ENCODE measurements around the gene USP12.

The USP12 gene

DNA sequence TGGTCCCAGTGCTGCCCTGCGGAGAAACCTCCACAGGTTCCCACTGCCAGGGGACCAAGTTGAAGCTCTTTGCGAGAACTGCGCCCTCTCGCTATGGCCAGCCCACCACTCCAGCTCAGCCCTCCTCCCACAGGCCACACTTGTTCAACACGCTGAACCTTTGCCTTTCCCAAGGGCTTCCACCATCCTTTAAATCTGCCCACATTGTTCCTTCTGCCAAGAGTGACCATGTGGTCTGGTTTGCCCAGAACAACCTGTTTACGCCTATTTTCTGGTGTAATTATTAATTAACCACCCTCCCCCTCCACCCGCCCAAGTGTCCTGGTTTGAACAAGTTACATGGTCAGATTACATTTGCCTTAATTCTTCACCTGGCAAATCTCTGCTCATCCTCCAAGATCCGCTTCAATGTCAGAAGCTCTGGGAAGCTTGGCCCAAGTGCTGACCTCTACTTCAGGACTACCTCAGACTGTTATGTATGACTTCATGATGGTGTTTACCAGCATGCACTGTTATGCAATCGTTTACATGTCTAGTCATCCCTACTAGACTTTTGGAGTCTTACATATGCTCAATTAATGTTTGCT lies 12.0 kb upstream of the USP12 start:
- no peak for DNase-seq (ENCODE audit: low read depth)

- DNase-seq (ENCODE audit: low read depth) = no peak
These were observed 11.4 kb upstream of the USP12 start for GRCh38 chr13:27182844-27183497.

DNA sequence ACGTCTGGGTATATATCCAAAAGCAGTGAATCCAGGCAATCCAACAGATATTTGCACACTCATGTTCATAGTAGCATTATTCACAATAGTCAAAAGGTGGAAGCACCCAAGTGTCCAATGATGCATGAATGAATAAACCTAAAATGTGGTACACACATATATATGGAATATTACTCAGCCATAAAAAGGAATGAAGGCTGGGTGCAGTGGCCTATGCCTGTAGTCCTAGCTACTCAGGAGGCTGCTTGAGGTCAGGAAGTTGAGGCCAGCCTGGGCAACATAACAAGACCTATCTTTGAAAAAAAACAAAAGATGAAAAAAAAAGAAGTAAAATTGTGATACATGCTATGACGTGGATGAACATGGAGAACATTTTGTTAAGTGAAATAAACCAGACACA lies 10.4 kb upstream of the USP12 start:
- no peak for DNase-seq (ENCODE audit: low read depth)

DNA sequence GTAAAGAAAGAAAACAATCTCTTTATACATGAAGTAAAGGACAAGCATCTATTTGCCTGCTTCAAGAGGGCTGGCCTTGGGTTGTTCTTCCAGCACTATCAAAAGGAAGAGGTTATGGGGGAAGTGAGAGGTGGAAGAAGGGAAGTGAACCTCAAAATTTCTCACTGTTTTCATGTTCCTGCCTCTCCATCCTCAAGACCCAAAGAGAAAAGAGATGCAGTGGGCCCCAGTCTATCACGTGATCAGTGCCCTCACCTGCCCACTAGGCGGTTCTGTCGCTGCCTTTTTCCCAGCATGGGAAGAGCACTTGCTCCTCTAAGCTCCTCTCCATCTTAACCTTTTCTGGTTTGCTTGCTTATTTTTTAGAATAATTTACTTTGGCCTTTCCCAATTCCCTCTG lies 6.2 kb upstream of the USP12 start:
- no peak for DNase-seq (ENCODE audit: low read depth)

- no peak for DNase-seq (ENCODE audit: low read depth)
These were observed 5.1 kb upstream of the USP12 start for GRCh38 chr13:27176470-27177410.

DNA sequence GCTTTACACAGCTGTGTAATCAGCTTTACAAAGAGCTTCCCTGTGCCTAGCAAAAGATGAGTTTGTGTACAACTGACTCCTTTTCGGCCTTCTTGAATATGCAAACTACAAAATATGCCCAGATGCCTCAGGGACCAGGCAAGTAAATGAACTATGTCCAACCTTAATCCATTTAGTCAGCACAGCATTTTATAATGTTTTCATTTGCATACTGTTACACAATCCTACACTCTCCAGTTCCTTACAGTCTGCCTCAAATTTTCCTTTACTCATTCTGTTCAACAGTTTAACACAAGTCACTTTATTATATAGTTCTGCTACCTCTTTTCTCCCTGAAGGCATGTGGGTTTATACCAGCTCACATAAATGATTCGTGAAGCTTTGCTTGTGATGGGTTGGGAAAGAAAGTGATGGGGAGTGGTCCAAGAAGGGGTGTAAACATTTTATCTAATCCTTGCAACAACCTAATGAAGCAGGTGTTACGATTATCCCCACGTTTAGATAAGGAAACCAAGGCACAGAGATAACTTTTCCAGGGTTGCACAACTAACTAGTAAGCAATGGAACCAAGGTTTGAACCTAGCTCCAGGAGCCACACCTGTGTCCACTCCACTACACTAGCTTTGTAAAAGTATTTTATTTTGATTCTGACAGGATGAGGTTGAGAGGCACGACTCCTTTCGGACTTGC lies 3.3 kb upstream of the USP12 start:
- no peak for DNase-seq (ENCODE audit: low read depth)

DNA sequence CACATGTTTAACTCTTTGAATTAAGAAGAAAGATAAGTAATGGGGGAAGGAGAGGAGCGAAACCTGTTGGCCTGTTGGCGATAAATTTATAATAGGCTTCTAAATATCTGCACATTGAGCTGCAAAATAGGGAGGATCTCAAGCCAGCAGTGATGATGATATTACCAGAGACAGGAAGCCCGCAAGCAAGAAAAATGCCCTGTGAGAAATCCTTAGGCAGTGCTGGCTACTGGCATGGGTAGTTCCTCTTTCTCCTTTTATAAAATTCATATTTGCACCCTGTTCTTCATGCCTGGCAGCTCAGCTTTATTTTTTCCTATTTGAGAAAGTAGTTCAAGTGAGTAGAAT lies 858 bp upstream of the USP12 start:
- no peak for DNase-seq (ENCODE audit: low read depth)

DNA sequence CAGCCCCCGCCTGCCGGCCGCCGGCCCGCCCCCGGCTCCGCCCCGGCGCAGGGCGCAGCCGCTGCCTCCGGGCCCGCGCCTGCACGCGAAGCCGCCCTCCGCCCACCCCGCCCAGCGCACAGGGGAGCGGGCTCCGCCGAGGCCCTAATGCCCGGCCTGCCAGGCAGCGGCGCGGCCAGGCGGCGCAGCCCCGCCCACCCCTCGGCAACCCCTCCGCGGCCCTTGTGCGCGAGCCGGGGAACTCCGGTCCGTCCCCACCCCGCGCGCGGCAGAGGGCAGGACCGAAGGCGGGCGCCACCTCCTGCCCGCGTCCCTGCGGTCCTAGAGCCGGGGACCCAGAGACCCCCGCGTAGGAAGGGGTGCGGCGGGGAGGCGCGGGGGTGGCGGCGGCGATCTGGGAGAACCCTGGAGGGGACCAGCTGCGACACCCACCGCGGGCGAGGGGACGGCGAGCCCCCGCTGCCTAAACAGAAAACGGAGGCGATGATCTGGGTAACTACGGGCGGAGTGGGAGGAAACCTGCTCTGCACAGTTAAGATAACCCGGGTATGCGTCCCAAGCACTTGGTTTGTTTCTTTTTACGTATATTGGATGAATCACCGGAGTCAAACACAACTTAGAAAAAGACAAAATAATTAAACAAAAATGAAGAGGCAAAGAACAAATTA lies 350 bp upstream of the USP12 start:
- peak; percentile 79 for DNase-seq (ENCODE audit: low read depth)

- peak; percentile 5 for DNase-seq (ENCODE audit: low read depth)
These were observed 931 bp downstream of the USP12 start for GRCh38 chr13:27170516-27171243.

DNA sequence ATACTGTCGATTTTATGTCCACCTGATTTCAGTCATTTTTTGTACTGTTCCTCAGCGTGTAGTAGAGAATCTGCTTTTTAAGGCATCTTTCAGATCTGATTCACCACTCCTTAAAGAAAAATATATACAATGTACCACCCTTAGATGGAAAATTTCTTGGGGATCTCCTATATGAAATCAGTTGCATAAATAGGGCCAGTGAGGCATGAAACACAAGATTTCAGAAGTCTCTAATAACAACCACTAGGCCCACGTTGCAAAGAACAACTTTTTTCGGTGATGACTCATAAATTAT lies 1.4 kb downstream of the USP12 start:
- DNase-seq (ENCODE audit: low read depth) = no peak

- DNase-seq (ENCODE audit: low read depth) = no peak
These were observed 2.5 kb downstream of the USP12 start for GRCh38 chr13:27168906-27169657.

DNA sequence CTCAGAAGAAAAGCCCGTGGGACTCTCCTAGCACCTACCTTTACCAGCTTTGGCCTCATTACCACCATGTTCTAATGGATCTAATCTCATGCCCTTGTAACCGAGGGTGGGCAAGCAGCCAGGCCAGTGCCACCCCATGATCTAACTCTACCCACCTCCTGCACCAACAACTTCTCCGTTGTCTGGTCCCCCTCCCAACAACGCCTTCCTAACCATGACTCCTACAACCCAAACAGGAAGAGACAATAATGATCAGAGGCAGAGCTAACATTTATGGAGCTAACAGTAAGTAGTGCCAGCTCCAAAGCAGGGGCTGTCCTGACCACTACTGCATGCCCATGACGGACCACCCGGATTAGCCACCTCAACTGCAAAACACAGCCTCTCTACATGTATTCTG lies 3.5 kb downstream of the USP12 start:
- DNase-seq (ENCODE audit: low read depth) = no peak

DNA sequence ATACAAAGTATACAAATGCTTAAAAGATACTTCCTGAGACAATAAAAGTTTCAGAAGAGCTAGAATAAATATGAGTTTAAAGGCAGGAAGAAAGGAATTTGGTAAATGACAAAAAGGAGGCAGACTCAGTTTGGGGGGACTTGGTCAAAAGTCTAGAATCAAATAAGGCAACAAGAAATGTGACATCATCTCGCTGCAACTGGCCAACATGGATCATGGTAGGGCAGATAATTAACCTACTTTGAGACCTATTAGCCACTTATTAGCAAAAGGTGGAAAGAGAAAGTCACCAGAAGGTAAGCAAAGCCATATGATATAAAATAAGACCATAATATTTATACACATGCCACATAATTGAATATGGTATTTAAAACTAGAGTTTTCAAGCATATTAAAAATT lies 5.3 kb downstream of the USP12 start:
- no peak for DNase-seq (ENCODE audit: low read depth)

DNA sequence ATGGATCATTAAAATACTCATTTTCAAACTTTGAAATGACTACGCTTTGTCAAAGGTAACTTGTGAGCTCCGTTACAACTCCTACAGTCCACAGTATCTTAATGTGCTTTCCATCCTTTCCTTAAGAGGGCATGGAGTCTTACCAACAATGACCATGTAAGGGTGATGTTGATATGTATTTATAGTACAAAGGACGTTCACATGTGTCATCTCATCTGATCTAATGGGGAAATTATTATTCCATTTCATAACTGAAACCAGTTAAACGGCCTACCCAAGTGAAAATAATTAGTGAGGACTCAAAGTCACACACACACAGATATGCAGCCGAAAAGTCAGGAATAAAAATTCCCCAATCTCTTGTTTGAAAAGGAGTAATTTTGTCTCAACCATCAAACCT lies 9.6 kb downstream of the USP12 start:
- DNase-seq (ENCODE audit: low read depth) = no peak

- no peak for DNase-seq (ENCODE audit: low read depth)
These were observed 10.2 kb downstream of the USP12 start for GRCh38 chr13:27161423-27161822.

GRCh38 chr13:27160657-27161295 lies 10.8 kb downstream of the USP12 start:
- no peak for DNase-seq (ENCODE audit: low read depth)

GRCh38 chr13:27159806-27160563 lies 11.6 kb downstream of the USP12 start:
- DNase-seq (ENCODE audit: low read depth) = no peak

- no peak for DNase-seq (ENCODE audit: low read depth)
These were observed 13.3 kb downstream of the USP12 start for GRCh38 chr13:27158335-27158734.

DNA sequence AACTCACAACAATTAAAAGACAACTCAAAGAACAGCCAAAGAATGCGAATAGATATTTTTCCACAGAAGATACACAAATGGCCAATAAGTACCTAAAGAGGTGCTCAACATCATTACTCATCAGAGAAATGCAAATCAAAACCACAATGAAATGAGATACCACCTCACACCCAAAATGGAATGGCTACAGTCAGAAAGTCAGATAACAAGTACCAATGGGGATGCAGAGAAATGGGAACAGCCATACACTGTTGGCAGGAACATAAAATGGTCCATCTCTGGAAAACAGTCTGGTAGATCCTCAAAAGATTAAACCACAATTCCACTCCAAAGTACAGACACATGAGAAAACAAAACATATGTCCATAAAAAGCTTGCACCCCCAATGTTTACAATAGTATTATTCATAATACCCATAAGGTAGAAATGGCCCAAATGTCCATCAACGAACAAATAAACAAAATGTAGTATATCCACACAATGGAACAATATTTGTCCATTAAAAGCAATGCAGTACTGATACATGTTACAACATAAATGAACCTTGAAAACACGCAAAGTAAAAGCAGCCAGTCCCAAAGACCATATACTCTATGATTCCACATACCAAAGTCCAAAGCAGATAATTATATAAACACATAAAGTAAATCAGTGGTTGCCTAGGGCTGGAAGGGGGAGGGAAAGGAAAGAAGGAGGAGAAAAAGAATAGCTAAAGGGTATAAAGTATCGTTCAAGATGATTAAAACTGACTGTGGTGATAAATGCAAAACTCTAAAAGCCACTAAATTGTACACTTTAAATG lies 19.6 kb downstream of the USP12 start:
- DNase-seq (ENCODE audit: low read depth) = no peak

Data from stimulated activated CD8-positive, alpha-beta memory T cell treated with anti-CD3 and anti-CD28 coated beads, Interleukin-15, amount 100 ng/mL, for 24 hours (primary cell).